ENCODE measurements around the gene DIRAS2. TPM values are rescaled to one million over a fixed set of nuclear protein-coding genes. Genes with fewer than 3 reads are reported as not detected.

Gene DIRAS2
- total and polyA plus RNA-seq, 2 donors (not counting 3 experiments of a cell fraction or from before 2014, with no cell fraction given): not detected

DNA sequence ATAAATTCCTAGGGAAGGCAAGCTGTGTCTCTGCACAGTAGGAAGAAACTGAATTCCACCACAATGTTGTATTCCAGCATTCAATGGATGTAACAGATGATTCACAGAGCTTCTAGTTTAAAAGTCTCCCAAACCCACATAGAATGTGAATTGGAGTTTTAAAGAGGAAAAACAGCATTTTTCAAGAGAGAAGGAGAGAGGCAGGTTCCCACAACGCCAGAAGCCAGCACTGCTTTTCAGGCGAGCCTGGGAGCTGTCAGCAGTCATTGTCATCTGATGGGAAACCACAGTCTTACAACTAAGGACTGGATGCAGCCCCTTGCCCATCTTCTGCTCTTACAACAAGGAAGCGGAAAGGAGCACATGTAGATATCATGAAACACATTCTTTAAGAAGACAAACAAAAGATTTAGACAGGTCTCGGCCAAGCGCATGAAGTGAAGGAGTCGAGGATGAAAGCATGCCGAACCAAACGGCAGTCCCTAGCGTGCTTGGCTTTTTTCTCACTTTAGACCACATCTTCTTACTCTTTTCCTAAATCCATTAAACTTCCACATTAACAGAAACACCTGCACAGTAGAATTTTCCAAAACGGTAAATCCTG lies 638 bp downstream of the DIRAS2 start:
- intact Hi-C loops (cut with micrococcal nuclease) (loop anchor here (5.0 to 10.0 kb wide), 2 partner anchors 497 to 1045 kb away; no protein-coding TSS in a partner anchor), dilution Hi-C loops (cut with MboI; ENCODE audit: extremely low pct_ligation_motif_present, low sequenced_read_pairs) (no loop called here)
- no peak overlapping the region for H2AFZ ChIP-seq (ENCODE audit: low read depth, low read length)
- H3K9me1 ChIP-seq (replicated peaks; ENCODE audit: control insufficient read depth, extremely low read depth, insufficient read depth, low read length): no peaks in the 10 kb centered on the region
- DNase-seq (ENCODE audit: low read depth, low spot score) (no peak), FAIRE-seq (no peak)
- no peaks in the 10 kb centered on the region for H3K4me1 ChIP-seq (ENCODE audit: control insufficient read depth, extremely low read depth, insufficient read depth, low read length)
- no peak overlapping the region for H3K4me2 ChIP-seq (ENCODE audit: insufficient read depth, low read length)
- TF ChIP-seq JUN (IDR thresholded peaks at IDR 0.05; ENCODE audit: borderline replicate concordance, insufficient read depth, insufficient read length, low read depth): no peak
- TF ChIP-seq GATA2 (IDR thresholded peaks at IDR 0.05; ENCODE audit: insufficient read depth, insufficient read length, low read depth, low read length): no peak
- TF ChIP-seq POLR2AphosphoS5 (IDR thresholded peaks at IDR 0.05; ENCODE audit: insufficient read depth, low read depth, low read length): no peak
- no peak for TF ChIP-seq FOS (IDR thresholded peaks at IDR 0.05; ENCODE audit: borderline replicate concordance, insufficient read depth, low read length)
- TF ChIP-seq POLR2A (IDR thresholded peaks at IDR 0.05; ENCODE audit: low read depth, low read length): no peak
- TF ChIP-seq, protein P1, sequence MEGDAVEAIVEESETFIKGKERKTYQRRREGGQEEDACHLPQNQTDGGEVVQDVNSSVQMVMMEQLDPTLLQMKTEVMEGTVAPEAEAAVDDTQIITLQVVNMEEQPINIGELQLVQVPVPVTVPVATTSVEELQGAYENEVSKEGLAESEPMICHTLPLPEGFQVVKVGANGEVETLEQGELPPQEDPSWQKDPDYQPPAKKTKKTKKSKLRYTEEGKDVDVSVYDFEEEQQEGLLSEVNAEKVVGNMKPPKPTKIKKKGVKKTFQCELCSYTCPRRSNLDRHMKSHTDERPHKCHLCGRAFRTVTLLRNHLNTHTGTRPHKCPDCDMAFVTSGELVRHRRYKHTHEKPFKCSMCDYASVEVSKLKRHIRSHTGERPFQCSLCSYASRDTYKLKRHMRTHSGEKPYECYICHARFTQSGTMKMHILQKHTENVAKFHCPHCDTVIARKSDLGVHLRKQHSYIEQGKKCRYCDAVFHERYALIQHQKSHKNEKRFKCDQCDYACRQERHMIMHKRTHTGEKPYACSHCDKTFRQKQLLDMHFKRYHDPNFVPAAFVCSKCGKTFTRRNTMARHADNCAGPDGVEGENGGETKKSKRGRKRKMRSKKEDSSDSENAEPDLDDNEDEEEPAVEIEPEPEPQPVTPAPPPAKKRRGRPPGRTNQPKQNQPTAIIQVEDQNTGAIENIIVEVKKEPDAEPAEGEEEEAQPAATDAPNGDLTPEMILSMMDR (IDR thresholded peaks at IDR 0.05; ENCODE audit: extremely low read depth in 1 of 2, insufficient read depth in 1 of 2, low read depth in 1 of 2, low read length in 2 of 2): no peak
- TF ChIP-seq, protein P2, sequence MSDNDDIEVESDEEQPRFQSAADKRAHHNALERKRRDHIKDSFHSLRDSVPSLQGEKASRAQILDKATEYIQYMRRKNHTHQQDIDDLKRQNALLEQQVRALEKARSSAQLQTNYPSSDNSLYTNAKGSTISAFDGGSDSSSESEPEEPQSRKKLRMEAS (IDR thresholded peaks at IDR 0.05; ENCODE audit: insufficient read depth, insufficient read length): no peak
- no peak for TF ChIP-seq MYC (IDR thresholded peaks at IDR 0.05; ENCODE audit: low read depth, low read length)
- TF ChIP-seq EZH2 (IDR thresholded peaks at IDR 0.05; ENCODE audit: borderline replicate concordance, low read depth, low read length, severe bottlenecking): no peak
- no peaks in the 10 kb centered on the region for H3K9me3 ChIP-seq (replicated peaks; ENCODE audit: control insufficient read depth, insufficient read depth, low read length)
- POLR2A ChIA-PET: no interaction called here
- H3K4me3 ChIP-seq (replicated peaks in 1 of 3; ENCODE audit: insufficient read depth in 1 of 3, low read depth in 1 of 3, low read length in 3 of 3): no peak overlapping the region
- H3K27ac ChIP-seq (ENCODE audit: insufficient read depth, low read depth, low read length): no peak overlapping the region
- no peak overlapping the region for H3K9ac ChIP-seq (replicated peaks; ENCODE audit: extremely low read depth, insufficient read depth, low read length)
- CTCF ChIA-PET: no interaction called here
- H4K20me1 ChIP-seq (replicated peaks; ENCODE audit: control insufficient read depth, extremely low read depth, insufficient read depth, low read length): no peaks in the 10 kb centered on the region
- BruUV-seq (replicated peaks): no TSS peak
- peaks cover 3 to 8% of the 10 kb centered on the region in 2 experiments for H3K27me3 ChIP-seq (ENCODE audit: control insufficient read depth in 2 of 2, insufficient read depth in 2 of 2, low read length in 2 of 2)
- no peaks in the 10 kb centered on the region for H3K79me2 ChIP-seq (ENCODE audit: control insufficient read depth, insufficient read depth, low read length)
- no peaks in the 10 kb centered on the region for H3K36me3 ChIP-seq (ENCODE audit: control insufficient read depth in 2 of 2, extremely low read depth in 1 of 2, insufficient read depth in 2 of 2, low read length in 2 of 2)
